ENCODE results near the gene PRRG2.

PRRG2 gene

GRCh38 chr19:49589502-49589905 lies 8.4 kb downstream of the PRRG2 start:
- DNase-seq: no peak

- DNase-seq: peak; percentile 94 to 97 (median 97)
Observed at GRCh38 chr19:49590071-49590970, 9.2 kb downstream of the PRRG2 start.

GRCh38 chr19:49590971-49591730 lies 10.0 kb downstream of the PRRG2 start, which contains the start of gene PRR12:
TSS of gene PRR12 (plus strand) at chr19:49591182. CDS start at chr19:49591655, 473 bp downstream.
- DNase-seq: peak; percentile 75 to 88 (median 78)

- DNase-seq: peak; percentile 29 to 75 (median 55)
Observed at GRCh38 chr19:49591731-49592485, 10.8 kb downstream of the PRRG2 start.

GRCh38 chr19:49592486-49593232 lies 11.5 kb downstream of the PRRG2 start:
- DNase-seq: peak in 4 of 6 experiments; percentile 40 to 54 (median 50)

- DNase-seq: peak; percentile 81 to 90 (median 86)
Observed at GRCh38 chr19:49593233-49594113, 12.4 kb downstream of the PRRG2 start.

- DNase-seq: no peak
Observed at GRCh38 chr19:49594157-49594992, 13.3 kb downstream of the PRRG2 start.

GRCh38 chr19:49594993-49595818 lies 14.1 kb downstream of the PRRG2 start:
- DNase-seq: no peak

GRCh38 chr19:49595819-49596404 lies 14.8 kb downstream of the PRRG2 start:
- no peak for DNase-seq

- DNase-seq: no peak
Observed at GRCh38 chr19:49596407-49596806, 15.3 kb downstream of the PRRG2 start.

- no peak for DNase-seq
Observed at GRCh38 chr19:49596954-49597702, 16.0 kb downstream of the PRRG2 start.

GRCh38 chr19:49597703-49597974 lies 16.5 kb downstream of the PRRG2 start:
- no peak for DNase-seq

GRCh38 chr19:49599378-49600295 lies 18.5 kb downstream of the PRRG2 start:
- no peak for DNase-seq

- no peak for DNase-seq
Observed at GRCh38 chr19:49601482-49602038, 20.4 kb downstream of the PRRG2 start.

GRCh38 chr19:49602806-49603205 lies 21.7 kb downstream of the PRRG2 start:
- no peak for DNase-seq

- DNase-seq: no peak
Observed at GRCh38 chr19:49605605-49606004, 24.5 kb downstream of the PRRG2 start.

Data from stimulated activated naive CD4-positive, alpha-beta T cell (primary cell).